Measurements from ENCODE around the gene EFCAB12.
"Not testable (repeated sequence)": the region's sequence is repeated elsewhere in the genome, so short reads cannot be mapped to it uniquely, and the experiment has no call there.

EFCAB12 gene

GRCh38 chr3:129369711-129370110 lies 58.7 kb downstream of the EFCAB12 start:
- DNase-seq (ENCODE audit: low spot score) = no peak

GRCh38 chr3:129367821-129368220 lies 60.6 kb downstream of the EFCAB12 start:
- no peak for DNase-seq (ENCODE audit: low spot score)

- no peak for DNase-seq (ENCODE audit: low spot score)
Observed at GRCh38 chr3:129366312-129366831, 62.1 kb downstream of the EFCAB12 start.

- no peak for DNase-seq (ENCODE audit: low spot score)
Observed at GRCh38 chr3:129365296-129366136, 62.9 kb downstream of the EFCAB12 start.

- DNase-seq (ENCODE audit: low spot score) = not testable (repeated sequence)
Observed at GRCh38 chr3:129364811-129365210, 63.6 kb downstream of the EFCAB12 start.

- DNase-seq (ENCODE audit: low spot score) = not testable (repeated sequence)
Observed at GRCh38 chr3:129363356-129363755, 65.1 kb downstream of the EFCAB12 start.

GRCh38 chr3:129360705-129361460 lies 67.6 kb downstream of the EFCAB12 start:
- no peak for DNase-seq (ENCODE audit: low spot score)

- DNase-seq (ENCODE audit: low spot score) = no peak
Observed at GRCh38 chr3:129360171-129360611, 68.2 kb downstream of the EFCAB12 start.

- no peak for DNase-seq (ENCODE audit: low spot score)
Observed at GRCh38 chr3:129358772-129359371, 69.6 kb downstream of the EFCAB12 start.

- no peak for DNase-seq (ENCODE audit: low spot score)
Observed at GRCh38 chr3:129358177-129358771, 70.2 kb downstream of the EFCAB12 start.

GRCh38 chr3:129357616-129358015 lies 70.8 kb downstream of the EFCAB12 start:
- DNase-seq (ENCODE audit: low spot score) = no peak

GRCh38 chr3:129356756-129357425 lies 71.5 kb downstream of the EFCAB12 start:
- no peak for DNase-seq (ENCODE audit: low spot score)

GRCh38 chr3:129353589-129353941 lies 74.9 kb downstream of the EFCAB12 start:
- DNase-seq (ENCODE audit: low spot score) = no peak

GRCh38 chr3:129352650-129353588 lies 75.5 kb downstream of the EFCAB12 start:
- DNase-seq (ENCODE audit: low spot score) = peak; percentile 81

GRCh38 chr3:129352045-129352444 lies 76.4 kb downstream of the EFCAB12 start:
- no peak for DNase-seq (ENCODE audit: low spot score)

Data from kidney capillary endothelial cell (primary cell).